SK-N-SH (cell line): ENCODE results near the gene NEAT1. TPM values are rescaled to one million over a fixed set of nuclear protein-coding genes. Genes with fewer than 3 reads are reported as not detected.

Source experiments
- CTCF ChIA-PET: fragments of 300-600, 350-600 bp; formaldehyde crosslinking; extraction: SDS; loops from one replicate; lab custom pipeline; 2021; lab: Yijun Ruan, JAX
- POLR2A ChIA-PET: fragments of 350-600 bp; sonication (Branson Sonifier 250); formaldehyde crosslinking; extraction: SDS; loops from one replicate; lab custom pipeline; 2020; ENCODE audit warnings: antibody characterized with exemption, inconsistent platforms; lab: Yijun Ruan, JAX
- DNase-seq: peaks from one replicate; pipeline ENCODE4 v3.0.0; 2012
- H2AFZ ChIP-seq: fragments of 200-600 bp; sonication (generic); 2 replicates; pipeline ENCODE4 v1.8.1; 2016; ENCODE audit warnings: antibody characterized with exemption, mild to moderate bottlenecking, low read depth
- H3F3A ChIP-seq: fragments of 200-600 bp; sonication (generic); replicated peaks from 2 replicates; pipeline ENCODE3; 2016; ENCODE audit warnings: antibody characterized with exemption, mild to moderate bottlenecking; ENCODE audit not compliant: insufficient read depth
- H3K27ac ChIP-seq, 2 experiments: fragments of 200-500 bp in 1 of 2; fragments of 200-600 bp in 1 of 2; sonication (Bioruptor generic) in 1 of 2; sonication (generic), shearing (Covaris generic) in 1 of 2; 2 replicates each; pipeline versions ENCODE4 v1.5.1 to v1.6.1; 2014 to 2016; ENCODE audit warnings: low read depth in 2 of 2, inconsistent platforms in 1 of 2, low read length in 1 of 2, mild to moderate bottlenecking in 1 of 2, mixed read lengths in 1 of 2
- H3K27me3 ChIP-seq: fragments of 200-600 bp; sonication (generic), shearing (Covaris generic); 2 replicates; pipeline ENCODE4 v1.6.1; 2016; ENCODE audit warnings: mixed run types; ENCODE audit not compliant: insufficient read depth
- H3K36me3 ChIP-seq, 2 experiments: fragments of 200-500 bp in 1 of 2; fragments of 200-600 bp in 1 of 2; sonication (Bioruptor generic) in 1 of 2; sonication (generic) in 1 of 2; replicated peaks in 1 of 2; 2 replicates each; pipeline versions ENCODE3 to v1.5.1; 2014 to 2016; ENCODE audit warnings: low read length in 1 of 2, mild to moderate bottlenecking in 1 of 2; ENCODE audit not compliant: insufficient read depth in 2 of 2, control insufficient read depth in 1 of 2
- H3K4me1 ChIP-seq, 2 experiments: fragments of 200-500 bp in 1 of 2; fragments of 200-600 bp in 1 of 2; sonication (Bioruptor generic) in 1 of 2; sonication (generic), shearing (Covaris generic) in 1 of 2; 2 replicates each; pipeline versions ENCODE4 v1.5.1 to v1.6.1; 2014 to 2016; ENCODE audit warnings: low read depth in 1 of 2, low read length in 1 of 2, mixed run types in 1 of 2; ENCODE audit not compliant: insufficient read depth in 2 of 2, control insufficient read depth in 1 of 2
- H3K4me2 ChIP-seq: fragments of 200-600 bp; sonication (generic), shearing (Covaris generic); 2 replicates; pipeline ENCODE4 v1.6.1; 2017; ENCODE audit warnings: mixed run types
- H3K4me3 ChIP-seq, 2 experiments: fragments of 200-500 bp in 1 of 2; fragments of 200-600 bp in 1 of 2; sonication (Bioruptor generic) in 1 of 2; sonication (generic), shearing (Covaris generic) in 1 of 2; 2 replicates each; pipeline versions ENCODE4 v1.5.1 to v1.8.1; 2014 to 2016; ENCODE audit warnings: low read depth in 2 of 2, inconsistent platforms in 1 of 2, low read length in 1 of 2, mild to moderate bottlenecking in 1 of 2, mixed read lengths in 1 of 2, moderate library complexity in 1 of 2
- H3K79me2 ChIP-seq: fragments of 200-600 bp; sonication (generic); 2 replicates; pipeline ENCODE4 v1.8.1; 2017; ENCODE audit warnings: mild to moderate bottlenecking; ENCODE audit not compliant: insufficient read depth
- H3K9ac ChIP-seq: fragments of 200-600 bp; sonication (generic); 2 replicates; pipeline ENCODE4 v1.6.1; 2017; ENCODE audit warnings: mixed run types
- H3K9me2 ChIP-seq: fragments of 200-600 bp; sonication (generic); 2 replicates; pipeline ENCODE4 v1.6.1; 2017; ENCODE audit warnings: mixed run types
- H3K9me3 ChIP-seq: fragments of 200-600 bp; sonication (generic); 2 replicates; pipeline ENCODE4 v1.6.1; 2017; ENCODE audit warnings: mixed run types, mild to moderate bottlenecking, moderate library complexity
- H4K20me1 ChIP-seq: fragments of 200-600 bp; sonication (generic); 2 replicates; pipeline ENCODE4 v1.6.1; 2017; ENCODE audit warnings: mild to moderate bottlenecking, mixed run types; ENCODE audit not compliant: insufficient read depth
- CHD2 ChIP-seq: fragments of 150-350 bp; IDR thresholded peaks from 2 replicates; pipeline ENCODE4 v1.6.1; 2018; ENCODE audit warnings: low read length; ENCODE audit not compliant: partially characterized antibody
- CTCF ChIP-seq: fragments of 200-600 bp; sonication (generic); IDR thresholded peaks from 2 replicates; pipeline ENCODE4 v1.6.1; 2017; ENCODE audit warnings: antibody characterized with exemption, mild to moderate bottlenecking, moderate library complexity
- ELF1 ChIP-seq: IDR thresholded peaks from 2 replicates; pipeline ENCODE4 v1.4.0; 2012
- EP300 ChIP-seq, 2 experiments: IDR thresholded peaks; 2 replicates each; pipeline versions ENCODE4 v1.4.0 to v1.6.1; 2012; ENCODE audit warnings: borderline replicate concordance in 1 of 2, low read depth in 1 of 2, low read length in 1 of 2
- FOXJ3 ChIP-seq: sonication (generic); formaldehyde crosslinking; IDR thresholded peaks from 2 replicates; pipeline ENCODE4 v1.5.1; 2020; ENCODE audit warnings: mild to moderate bottlenecking, missing genetic modification reagents
- FOXM1 ChIP-seq: IDR thresholded peaks from 2 replicates; pipeline ENCODE4 v1.4.0; 2012; ENCODE audit warnings: low read depth, mild to moderate bottlenecking
- IRF3 ChIP-seq: fragments of 150-350 bp; IDR thresholded peaks from 2 replicates; pipeline ENCODE4 v1.6.1; 2016; ENCODE audit warnings: mild to moderate bottlenecking, low read depth, low read length
- JUND ChIP-seq: IDR thresholded peaks from 2 replicates; pipeline ENCODE4 v1.4.0; 2012
- MXI1 ChIP-seq: IDR thresholded peaks from 2 replicates; pipeline ENCODE4 v1.6.1; 2012; ENCODE audit warnings: mild to moderate bottlenecking, low read depth, low read length, improper control_type of control experiment
- POLR2AphosphoS5 ChIP-seq: IDR thresholded peaks from 2 replicates; pipeline ENCODE4 v1.6.1; 2012; ENCODE audit warnings: low read depth, low read length
- RAD21 ChIP-seq: IDR thresholded peaks from 2 replicates; pipeline ENCODE4 v1.6.1; 2012; ENCODE audit warnings: mild to moderate bottlenecking, low read length
- RCOR1 ChIP-seq: fragments of 150-350 bp; IDR thresholded peaks from 2 replicates; pipeline ENCODE4 v1.6.1; 2017; ENCODE audit warnings: antibody characterized with exemption, low read length
- REST ChIP-seq: IDR thresholded peaks from 2 replicates; pipeline ENCODE4 v1.6.1; 2012; ENCODE audit warnings: mild to moderate bottlenecking, low read depth, low read length, moderate library complexity
- RFX5 ChIP-seq: IDR thresholded peaks from 2 replicates; pipeline ENCODE4 v1.6.1; 2012; ENCODE audit warnings: mild to moderate bottlenecking, improper control_type of control experiment, low read length
- SIN3A ChIP-seq: IDR thresholded peaks from 2 replicates; pipeline ENCODE4 v1.6.1; 2012; ENCODE audit warnings: low read depth, mild to moderate bottlenecking, low read length, moderate library complexity, borderline replicate concordance
- TAF1 ChIP-seq: IDR thresholded peaks from 2 replicates; pipeline ENCODE4 v1.6.1; 2012; ENCODE audit warnings: low read depth, mild to moderate bottlenecking, low read length, moderate library complexity, borderline replicate concordance
- USF1 ChIP-seq: IDR thresholded peaks from 2 replicates; pipeline ENCODE4 v1.4.0; 2012; ENCODE audit warnings: low read depth, borderline replicate concordance
- WGBS: methylation state at CpG from one replicate; pipeline ENCODE4 v1.1.6; 2017; ENCODE audit warnings: low lambda C conversion rate; 5-methylcytosine and 5-hydroxymethylcytosine counted together
- polyA plus RNA-seq, 3 experiments: library from polyadenylated mRNA; depleted of rRNA; stranded (reverse); fragments of >200 nt; gene quantifications; 2 replicates each; pipeline ENCODE4 v1.2.3, GENCODE V29; 2012

The NEAT1 gene
- polyA plus RNA-seq, 1 of the 3 experiments (the other 2 are of a cell fraction) = 435 TPM

GRCh38 chr11:65468874-65469333 is 46.3 kb downstream of the NEAT1 start (continued):
- TF ChIP-seq REST (no peak), RAD21 (peak; percentile 73)

- Histone ChIP-seq H3K9me3 (no peaks in the 10 kb centered on the region), H3K4me1 (peaks cover 7 to 11% of the 10 kb centered on the region in 2 experiments; a peak in 3 of 4 replicates), H3K9ac (peak overlapping the region; percentile 93; the same call in 1 of the 2 replicates), H3F3A (peaks cover 41% of the 10 kb centered on the region), H4K20me1 (no peaks in the 10 kb centered on the region), H3K36me3 (no peaks in the 10 kb centered on the region), H3K79me2 (peaks cover 78% of the 10 kb centered on the region), H3K27ac (peak overlapping the region in 1 of 2 experiments; percentile 99; a peak in 2 of 4 replicates), H3K4me3 (no peak overlapping the region), H3K4me2 (peak overlapping the region; percentile 82), H3K9me2 (no peaks in the 10 kb centered on the region), H3K27me3 (no peaks in the 10 kb centered on the region), H2AFZ (no peak overlapping the region)
- POLR2A ChIA-PET = interaction anchor here (0.7 to 13.9 kb wide), 2 partner anchors 28 to 48 kb away, joined by 3 to 591 read pairs; partner anchors contain the start of genes MALAT1 and NEAT1
- 86% methylated on average over 7 of the region's 8 CpGs for WGBS
- CTCF ChIA-PET = interaction anchor here (0.9 to 6.4 kb wide), 11 partner anchors 9 to 518 kb away, joined by 3 to 79 read pairs (median 10); partner anchors contain the start of gene MALAT1
- no peak for DNase-seq
- TF ChIP-seq JUND (no peak), RFX5 (no peak), FOXM1 (no peak), IRF3 (no peak), SIN3A (no peak), POLR2AphosphoS5 (no peak), MXI1 (no peak), FOXJ3 (CRISPR knock-in tag) (no peak), REST (no peak), USF1 (no peak), RCOR1 (no peak), CTCF (no peak), EP300 (IDR thresholded peaks at IDR 0.05; ENCODE audit: borderline replicate concordance in 1 of 2, low read depth in 1 of 2, low read length in 1 of 2) (no peak), TAF1 (no peak), ELF1 (no peak), CHD2 (no peak)
Observed at GRCh38 chr11:65470433-65471049, 47.9 kb downstream of the NEAT1 start.
